ENCODE results near the gene CENPQ.

GRCh38 chr6:49430866-49431265 lies 32.3 kb upstream of the CENPQ start:
- TF ChIP-seq CTCF (IDR thresholded peaks at IDR 0.05; ENCODE audit: control extremely low read depth in 1 of 3, insufficient read depth in 1 of 3, low read depth in 1 of 3, low read length in 3 of 3): no peak
- TF ChIP-seq ASH2L (IDR thresholded peaks at IDR 0.05; ENCODE audit: low read length): no peak
- TF ChIP-seq POLR2A (IDR thresholded peaks at IDR 0.05; ENCODE audit: control extremely low read depth in 1 of 2, low read depth in 2 of 2, low read length in 2 of 2): no peak
- no peak for TF ChIP-seq CTBP2 (IDR thresholded peaks at IDR 0.05; ENCODE audit: borderline replicate concordance, insufficient read depth, insufficient read length, low read length)

Measured in H1 (cell line).